ENCODE data around the gene ACTRT2. TPM values are rescaled to one million over a fixed set of nuclear protein-coding genes. Genes with fewer than 3 reads are reported as not detected.

Gene ACTRT2
- not detected for total RNA-seq

- H3K4me3 Mint-ChIP-seq: no peak within 1 kb of the TSS
- no peaks in the 10 kb centered on the region for H3K9me3 Mint-ChIP-seq
- H3K4me1 Mint-ChIP-seq: no peaks in the 10 kb centered on the region
- DNase-seq: no peak
- H3K36me3 Mint-ChIP-seq: no peaks in the 10 kb centered on the region
- no peak within 1 kb of the TSS for H3K27ac Mint-ChIP-seq
- H3K27me3 Mint-ChIP-seq: no peaks in the 10 kb centered on the region
These were observed at the start of gene ACTRT2 for GRCh38 chr1:3021233-3021671. ACTRT2 (plus strand) TSS chr1:3021467; CDS start chr1:3021687, 220 bp downstream.

DNA sequence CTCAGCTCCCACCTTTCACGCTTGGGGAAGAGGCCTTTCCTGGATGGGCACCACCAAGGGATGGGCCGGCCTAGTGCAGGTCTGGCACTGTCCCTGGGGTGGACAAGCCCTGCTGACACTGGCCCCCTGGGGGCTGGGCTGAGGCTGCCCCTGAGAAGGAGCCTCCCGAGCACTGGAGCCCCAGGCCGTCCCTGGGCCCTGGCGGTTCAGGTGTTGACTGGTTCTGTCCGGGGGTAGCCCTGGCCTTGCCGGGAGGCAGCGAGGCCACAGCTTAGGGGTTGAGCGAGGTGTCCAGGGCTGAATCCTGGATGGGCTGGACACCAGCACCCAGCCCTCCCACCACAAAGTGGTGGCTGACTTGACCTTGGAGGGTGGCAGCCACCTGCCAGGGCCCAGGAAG lies 49.7 kb upstream of the ACTRT2 start:
- DNase-seq: no peak
- H3K27me3 Mint-ChIP-seq: peaks cover 3% of the 10 kb centered on the region

GRCh38 chr1:2972011-2972878 lies 49.0 kb upstream of the ACTRT2 start:
- Mint-ChIP-seq H3K36me3 (no peaks in the 10 kb centered on the region), H3K4me1 (peaks cover 4% of the 10 kb centered on the region), H3K27ac (no peak overlapping the region), H3K27me3 (peaks cover 3% of the 10 kb centered on the region), H3K4me3 (no peak overlapping the region), H3K9me3 (no peaks in the 10 kb centered on the region)
- DNase-seq: no peak

More for the DNA sequence above, 49.7 kb upstream of the ACTRT2 start:
- Mint-ChIP-seq H3K9me3 (no peaks in the 10 kb centered on the region), H3K4me1 (peaks cover 4% of the 10 kb centered on the region), H3K4me3 (no peak overlapping the region), H3K36me3 (no peaks in the 10 kb centered on the region), H3K27ac (no peak overlapping the region)

DNA sequence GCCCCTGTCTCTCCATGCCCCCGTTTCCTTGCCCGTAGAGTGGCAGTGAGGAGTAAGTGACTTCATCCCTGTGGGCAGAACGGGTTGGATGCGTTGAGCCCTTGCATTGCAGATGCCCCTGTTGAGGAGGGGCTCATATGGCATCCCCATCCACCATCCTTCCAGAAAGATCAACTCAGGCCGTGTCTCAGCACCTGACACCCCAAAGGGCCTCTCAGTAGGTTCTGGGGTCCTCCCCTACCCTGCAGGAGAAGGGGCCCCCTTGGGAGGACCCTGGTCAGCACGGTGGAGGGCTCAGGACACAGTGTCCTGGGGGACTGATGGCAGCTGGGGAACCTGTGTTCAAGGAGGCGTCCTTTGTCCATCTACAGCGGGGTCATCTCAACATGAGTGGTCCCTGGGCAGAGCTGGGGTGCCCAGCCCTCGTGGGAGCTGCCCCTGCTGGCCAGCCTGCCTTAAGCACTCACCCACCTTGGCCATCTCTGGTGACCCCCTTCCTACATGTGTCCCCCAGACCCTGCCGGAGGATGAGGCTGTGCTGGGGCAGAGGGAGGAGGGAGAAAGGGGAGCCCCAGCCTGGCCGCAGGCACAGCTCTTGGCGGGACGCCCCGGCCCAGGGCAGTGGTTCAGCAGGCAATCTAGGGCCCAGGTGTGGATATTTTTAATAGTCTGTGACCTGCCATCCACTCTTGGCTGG lies 48.2 kb upstream of the ACTRT2 start:
- no peak for DNase-seq
- Mint-ChIP-seq H3K27me3 (peaks cover 3% of the 10 kb centered on the region), H3K4me3 (no peak overlapping the region), H3K36me3 (no peaks in the 10 kb centered on the region), H3K9me3 (no peaks in the 10 kb centered on the region), H3K27ac (no peak overlapping the region), H3K4me1 (peaks cover 4% of the 10 kb centered on the region)

DNA sequence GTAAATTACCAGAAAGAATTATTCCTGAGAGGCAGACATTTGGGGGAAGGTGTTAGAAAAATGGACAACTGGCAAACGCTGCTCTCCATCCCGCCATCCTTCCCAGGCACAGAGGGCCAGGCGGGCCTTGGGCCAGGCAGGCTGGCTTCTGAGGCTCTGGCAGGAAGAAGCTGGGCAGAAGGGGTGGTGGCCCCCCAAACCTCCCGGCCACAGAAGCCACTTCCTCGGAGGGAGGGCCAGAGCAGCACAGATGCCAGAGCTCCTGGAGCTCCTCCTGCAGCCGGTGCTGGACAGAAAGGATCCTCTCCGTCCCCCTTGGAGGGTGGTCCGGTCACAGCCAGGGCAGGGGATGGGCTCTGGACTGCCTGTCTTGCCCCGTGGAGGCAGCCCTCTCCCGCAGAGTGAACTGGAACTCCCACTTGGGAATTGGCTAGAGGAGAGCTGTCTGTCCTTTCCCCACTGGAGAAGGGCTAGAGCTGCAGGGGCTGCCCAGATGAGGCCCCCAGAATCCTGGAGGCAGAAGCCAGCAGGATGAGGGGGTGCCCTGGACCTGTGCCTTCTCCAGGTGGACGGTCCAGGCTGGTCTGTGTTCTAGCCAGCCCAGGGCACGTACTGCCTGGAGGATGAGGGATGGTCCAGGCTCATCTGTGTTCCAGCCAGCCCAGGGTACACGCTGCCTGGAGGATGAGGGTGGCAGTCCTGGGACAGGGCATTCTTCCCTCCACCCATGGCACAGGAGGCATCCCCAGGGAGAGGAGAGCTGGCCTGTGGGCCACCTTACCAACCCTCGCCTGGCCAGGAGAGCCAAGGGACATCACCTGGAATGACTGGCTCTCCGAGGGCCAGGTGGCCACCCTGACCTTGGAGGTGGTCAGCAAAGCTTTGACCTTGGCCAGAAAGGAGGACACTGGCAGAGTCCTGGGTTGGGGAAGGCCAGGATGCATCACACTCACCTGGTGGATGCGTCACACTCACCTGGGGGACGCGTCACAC lies 47.4 kb upstream of the ACTRT2 start:
- Mint-ChIP-seq H3K4me3 (no peak overlapping the region), H3K36me3 (no peaks in the 10 kb centered on the region), H3K9me3 (no peaks in the 10 kb centered on the region), H3K4me1 (peaks cover 4% of the 10 kb centered on the region), H3K27ac (no peak overlapping the region), H3K27me3 (peaks cover 3% of the 10 kb centered on the region)
- DNase-seq: no peak

DNA sequence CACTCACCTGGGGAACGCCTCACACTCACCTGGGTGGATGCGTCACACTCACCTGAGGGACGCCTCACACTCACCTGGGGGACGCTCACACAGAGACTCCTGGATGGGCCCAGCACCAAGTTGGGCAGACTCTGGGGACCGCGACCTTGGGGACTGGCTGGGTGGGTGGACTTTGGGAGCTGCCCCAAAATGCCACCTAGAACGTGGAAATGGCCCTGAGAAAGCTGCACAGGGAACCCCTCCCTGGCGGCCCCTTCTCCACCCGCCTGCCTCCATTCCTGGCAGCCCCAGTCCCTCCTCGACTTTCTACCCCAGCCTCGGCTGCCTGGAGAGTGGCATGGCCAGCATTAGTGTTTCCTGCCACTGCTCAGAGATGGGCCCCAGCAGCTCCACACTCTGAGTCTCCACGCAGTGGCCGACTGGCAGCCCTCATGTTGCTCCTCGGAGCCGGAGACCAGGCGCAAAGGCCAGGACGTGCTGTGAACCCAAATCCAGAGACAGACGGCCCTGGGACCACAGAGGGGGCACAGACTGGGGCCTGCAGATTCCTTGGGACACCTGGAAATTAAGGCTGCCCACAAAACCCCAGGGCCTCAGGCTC lies 46.5 kb upstream of the ACTRT2 start:
- Mint-ChIP-seq H3K4me1 (peaks cover 4% of the 10 kb centered on the region), H3K27ac (no peak overlapping the region), H3K9me3 (no peaks in the 10 kb centered on the region), H3K27me3 (peaks cover 3% of the 10 kb centered on the region), H3K36me3 (no peaks in the 10 kb centered on the region), H3K4me3 (no peak overlapping the region)
- no peak for DNase-seq

DNA sequence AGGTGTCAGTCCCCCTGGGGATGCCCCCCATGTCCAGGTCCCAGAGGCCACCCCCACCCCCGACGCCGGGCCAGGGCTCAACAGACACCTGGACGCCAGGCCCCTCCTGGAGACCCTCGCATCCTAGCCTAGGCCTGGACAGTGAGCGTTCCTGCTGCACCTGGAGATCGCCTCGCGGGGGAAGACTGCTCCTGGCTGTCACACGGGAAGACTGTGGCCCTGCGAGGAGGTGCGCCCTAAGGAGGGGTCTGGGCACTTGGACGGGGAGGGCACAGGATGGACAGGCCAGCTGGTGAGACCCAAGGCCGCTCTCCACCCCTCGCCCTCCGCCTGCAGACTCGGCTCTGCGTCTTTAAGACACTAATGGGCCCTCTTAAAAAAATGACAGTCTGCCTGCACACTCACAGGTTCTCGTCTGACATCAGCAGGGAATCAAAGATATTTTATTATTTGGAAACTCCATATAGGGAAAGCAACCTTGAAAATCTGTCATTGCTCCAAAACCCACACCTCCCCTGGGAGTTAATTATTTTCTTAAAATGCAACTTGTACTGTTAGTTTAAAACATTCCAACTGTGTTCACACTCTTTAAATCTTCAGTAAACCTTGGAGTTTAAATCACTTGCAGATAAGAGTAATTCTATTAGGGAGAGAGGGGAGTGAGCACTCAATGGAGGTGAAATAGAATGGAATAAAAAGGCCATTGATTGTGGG lies 45.6 kb upstream of the ACTRT2 start:
- Mint-ChIP-seq H3K4me1 (peaks cover 2% of the 10 kb centered on the region), H3K9me3 (no peaks in the 10 kb centered on the region), H3K27ac (no peak overlapping the region), H3K27me3 (peaks cover 3% of the 10 kb centered on the region), H3K36me3 (no peaks in the 10 kb centered on the region), H3K4me3 (no peak overlapping the region)
- no peak for DNase-seq

DNA sequence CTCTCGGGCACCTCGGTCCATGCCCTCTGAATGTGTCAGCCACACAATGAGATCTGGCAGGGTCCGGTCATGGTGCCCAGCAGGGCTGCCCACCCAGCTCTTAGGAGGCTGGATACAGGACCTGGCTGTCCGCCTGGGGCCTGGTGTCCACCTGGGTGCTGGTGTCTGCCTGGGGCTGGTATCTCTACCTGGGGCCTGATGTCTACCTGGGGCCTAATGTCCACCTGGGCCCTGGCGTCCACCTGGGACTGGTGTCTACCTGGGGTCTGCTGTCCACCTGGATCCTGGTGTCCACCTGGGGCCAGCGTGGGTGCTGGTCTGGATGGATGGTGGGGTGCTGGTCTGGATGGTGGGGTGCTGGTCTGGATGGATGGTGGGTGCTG lies 45.1 kb upstream of the ACTRT2 start:
- H3K4me3 Mint-ChIP-seq: no peak overlapping the region
- H3K9me3 Mint-ChIP-seq: no peaks in the 10 kb centered on the region
- no peak for DNase-seq
- no peaks in the 10 kb centered on the region for H3K36me3 Mint-ChIP-seq
- H3K4me1 Mint-ChIP-seq: peaks cover 2% of the 10 kb centered on the region
- peaks cover 3% of the 10 kb centered on the region for H3K27me3 Mint-ChIP-seq
- H3K27ac Mint-ChIP-seq: no peak overlapping the region

GRCh38 chr1:2977886-2978611 lies 43.2 kb upstream of the ACTRT2 start:
- Mint-ChIP-seq H3K4me3 (no peak overlapping the region), H3K27me3 (no peaks in the 10 kb centered on the region), H3K9me3 (no peaks in the 10 kb centered on the region), H3K4me1 (peaks cover 2% of the 10 kb centered on the region), H3K27ac (no peak overlapping the region), H3K36me3 (no peaks in the 10 kb centered on the region)
- no peak for DNase-seq

DNA sequence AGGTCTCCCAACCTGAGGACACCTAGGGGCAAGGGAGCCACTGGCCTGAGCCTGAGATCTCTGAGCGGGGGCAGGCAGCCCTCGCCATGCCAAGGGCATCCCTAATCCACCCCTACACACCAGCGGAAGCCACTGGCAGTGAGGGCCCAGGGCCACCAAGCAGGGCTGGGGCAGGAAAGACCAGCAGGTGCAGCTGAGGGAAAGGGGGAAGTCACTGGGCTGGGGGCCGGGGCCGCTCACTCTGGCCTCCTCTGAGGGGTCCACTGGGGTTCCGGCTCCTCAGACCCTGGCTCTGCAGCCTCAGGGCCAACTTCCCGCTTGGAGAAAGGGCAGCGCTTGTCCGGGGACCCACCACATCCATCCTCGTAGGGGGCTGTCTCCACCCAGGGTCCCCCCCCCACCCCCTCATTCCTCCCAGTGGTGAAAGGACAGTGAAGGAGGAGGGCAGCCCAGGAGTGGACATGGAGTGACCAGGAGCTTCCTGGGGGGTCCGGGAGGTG lies 42.5 kb upstream of the ACTRT2 start:
- Mint-ChIP-seq H3K27me3 (no peaks in the 10 kb centered on the region), H3K36me3 (no peaks in the 10 kb centered on the region), H3K9me3 (no peaks in the 10 kb centered on the region), H3K27ac (no peak overlapping the region), H3K4me1 (peaks cover 1% of the 10 kb centered on the region), H3K4me3 (no peak overlapping the region)
- no peak for DNase-seq

DNA sequence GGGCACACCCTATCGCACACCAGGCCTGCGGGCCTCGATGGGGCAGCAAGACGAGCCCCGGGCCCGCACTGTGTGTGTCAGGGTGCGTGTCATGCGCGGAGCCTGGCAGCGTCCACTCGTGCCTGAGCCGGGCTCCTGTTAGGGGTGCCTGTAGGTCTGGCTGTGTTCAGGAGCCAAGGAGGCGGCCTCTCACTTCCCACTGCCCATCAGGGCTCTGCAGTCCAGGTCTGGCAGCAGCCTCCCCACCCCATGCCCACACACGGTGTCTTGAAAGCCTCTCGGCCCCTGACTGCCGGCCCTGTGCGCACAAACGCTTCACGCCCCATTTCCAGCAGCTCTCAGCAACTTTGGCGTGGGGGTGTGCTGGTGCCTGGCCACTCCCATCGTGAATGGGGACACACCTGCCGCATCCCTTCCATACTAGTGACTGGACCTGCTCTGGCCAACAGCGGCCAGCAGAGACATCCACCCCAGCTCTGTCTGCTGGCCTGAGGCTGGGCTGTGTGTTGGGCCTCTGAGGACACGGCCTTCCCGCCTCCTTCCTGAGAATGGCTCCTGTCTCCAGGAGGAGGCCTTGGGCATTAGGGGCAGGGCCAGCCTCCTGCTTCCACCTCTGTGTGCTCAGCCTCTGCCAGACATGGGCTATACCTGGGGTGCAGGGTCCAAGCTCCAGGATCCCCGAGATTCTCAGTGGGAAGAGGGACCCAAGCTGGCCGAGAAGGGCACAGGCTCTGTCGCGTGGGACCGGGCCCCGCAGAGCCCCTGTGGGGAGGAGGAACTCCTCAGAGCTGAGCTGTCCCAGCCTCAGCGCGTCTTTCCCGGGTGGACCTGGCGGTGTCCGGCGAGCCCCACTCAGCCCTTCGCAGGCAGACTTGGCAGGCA lies 41.8 kb upstream of the ACTRT2 start:
- no peaks in the 10 kb centered on the region for H3K27me3 Mint-ChIP-seq
- no peaks in the 10 kb centered on the region for H3K36me3 Mint-ChIP-seq
- DNase-seq: no peak
- H3K27ac Mint-ChIP-seq: no peak overlapping the region
- no peaks in the 10 kb centered on the region for H3K9me3 Mint-ChIP-seq
- no peak overlapping the region for H3K4me3 Mint-ChIP-seq
- H3K4me1 Mint-ChIP-seq: no peaks in the 10 kb centered on the region

DNA sequence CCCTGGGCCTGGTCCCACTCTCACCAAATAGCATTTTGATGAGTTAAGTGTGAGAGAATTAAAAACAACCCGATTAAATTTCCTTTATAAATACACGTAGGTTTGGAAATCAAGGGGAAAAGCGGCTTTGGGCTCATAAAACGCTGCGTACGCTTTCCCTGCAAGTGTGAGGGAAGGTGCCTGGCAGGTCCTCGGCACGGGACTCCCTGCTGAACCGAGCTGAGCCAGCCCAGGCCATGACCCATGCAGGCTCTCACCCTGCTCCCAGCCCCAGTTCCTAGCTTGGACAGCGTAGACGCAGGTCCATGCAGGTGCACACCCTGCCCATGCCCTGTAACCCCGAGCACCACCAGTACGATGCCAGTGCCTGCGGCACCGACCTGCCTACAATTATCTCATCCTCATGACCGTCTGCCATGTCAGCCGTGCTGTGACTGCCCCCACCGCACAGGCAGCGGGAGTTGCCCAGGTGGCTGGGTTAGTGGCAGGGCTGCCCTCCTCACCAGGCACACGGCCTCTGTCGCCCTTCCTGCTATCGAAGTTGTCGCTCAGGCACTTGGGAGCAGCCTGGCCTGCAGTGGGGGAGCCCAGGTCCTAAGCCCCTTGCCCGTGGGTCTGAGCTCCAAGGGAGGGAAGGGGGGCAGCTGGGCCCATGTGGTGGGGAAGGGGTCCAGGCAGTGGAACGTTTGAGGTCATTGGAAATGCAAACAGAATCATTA lies 41.0 kb upstream of the ACTRT2 start:
- H3K27me3 Mint-ChIP-seq: no peaks in the 10 kb centered on the region
- no peak overlapping the region for H3K27ac Mint-ChIP-seq
- no peak for DNase-seq
- no peak overlapping the region for H3K4me3 Mint-ChIP-seq
- H3K4me1 Mint-ChIP-seq: no peaks in the 10 kb centered on the region
- no peaks in the 10 kb centered on the region for H3K9me3 Mint-ChIP-seq
- H3K36me3 Mint-ChIP-seq: no peaks in the 10 kb centered on the region
